NCI-H526 (cell line): ENCODE data around the gene TRIM9.
"Not testable (repeated sequence)": the region's sequence is repeated elsewhere in the genome, so short reads cannot be mapped to it uniquely, and the experiment has no call there.

Experiments used
- DNase-seq, 2 experiments: peaks; one replicate each; lab custom pipeline; 2025; lab: John Stamatoyannopoulos, UW

The TRIM9 gene

GRCh38 chr14:51004801-51005526 lies 89.9 kb downstream of the TRIM9 start:
- DNase-seq = no peak

- no peak for DNase-seq
These were observed 90.5 kb downstream of the TRIM9 start for GRCh38 chr14:51004352-51004800.

DNA sequence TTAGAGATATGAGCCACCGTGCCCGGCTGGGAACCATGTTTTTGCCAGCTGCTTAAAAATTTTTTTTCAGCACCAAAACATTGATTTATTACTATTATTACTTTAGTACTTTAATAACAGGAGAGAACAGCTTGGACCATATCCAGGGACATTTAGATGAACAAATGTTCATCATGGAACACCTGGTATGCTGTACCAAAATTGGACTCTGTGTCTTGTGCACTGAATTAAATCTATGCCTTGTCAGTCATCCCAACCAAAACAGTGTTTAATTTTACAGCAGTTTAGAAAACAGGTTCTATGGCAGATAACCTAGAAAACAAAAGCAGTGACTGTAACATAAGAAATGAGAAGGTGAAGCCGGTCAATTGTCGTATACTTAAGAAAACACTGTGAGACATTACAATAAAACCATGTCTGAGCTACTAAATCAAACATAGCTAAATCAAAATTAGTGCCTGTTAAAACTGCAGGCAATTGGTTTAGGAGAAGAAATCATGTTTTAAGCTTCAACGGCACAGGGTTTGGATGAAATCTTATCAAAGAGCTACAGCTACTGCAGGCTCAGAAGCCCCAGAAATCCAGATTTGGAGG lies 92.4 kb downstream of the TRIM9 start:
- no peak for DNase-seq

DNA sequence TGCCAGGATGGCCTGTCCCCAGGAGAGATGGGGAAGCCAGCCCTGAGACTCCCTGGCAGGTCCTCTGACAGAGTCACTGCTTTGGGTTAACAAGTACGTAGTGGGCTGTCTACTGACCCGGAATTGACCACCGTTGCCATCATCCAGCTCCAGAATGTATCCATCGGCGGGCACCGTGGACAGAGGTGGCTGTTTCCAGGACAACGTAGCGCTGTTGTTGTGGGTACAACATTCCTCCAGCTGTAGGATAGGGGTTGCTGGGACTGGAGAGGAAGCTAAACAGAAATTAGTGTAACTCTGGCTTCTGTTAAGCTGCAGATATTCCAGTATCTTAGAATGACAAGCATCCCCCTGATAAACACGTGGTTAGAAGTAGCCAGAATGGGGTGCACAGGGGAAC lies 94.3 kb downstream of the TRIM9 start:
- DNase-seq = no peak

DNA sequence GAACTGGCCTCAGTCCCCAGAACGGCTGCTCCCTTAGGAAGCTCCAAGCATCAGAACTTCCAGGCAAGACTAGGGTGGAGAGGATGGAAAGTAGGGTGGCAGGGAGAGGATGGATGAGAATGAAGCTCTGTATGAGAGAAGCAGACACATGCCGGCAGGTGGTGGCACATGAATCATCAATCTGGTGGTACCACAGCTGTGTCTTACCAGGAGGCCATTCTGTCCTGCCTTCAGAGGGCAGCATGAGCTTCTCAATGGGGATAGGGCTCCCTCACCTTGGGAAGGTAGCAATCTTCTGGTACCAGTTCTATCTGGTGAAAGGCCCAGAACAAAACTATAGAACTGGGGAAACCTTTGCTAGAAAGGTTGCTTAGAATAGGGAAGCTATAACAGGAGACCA lies 95.2 kb downstream of the TRIM9 start:
- peak in 1 of 2 experiments; percentile 14 for DNase-seq

DNA sequence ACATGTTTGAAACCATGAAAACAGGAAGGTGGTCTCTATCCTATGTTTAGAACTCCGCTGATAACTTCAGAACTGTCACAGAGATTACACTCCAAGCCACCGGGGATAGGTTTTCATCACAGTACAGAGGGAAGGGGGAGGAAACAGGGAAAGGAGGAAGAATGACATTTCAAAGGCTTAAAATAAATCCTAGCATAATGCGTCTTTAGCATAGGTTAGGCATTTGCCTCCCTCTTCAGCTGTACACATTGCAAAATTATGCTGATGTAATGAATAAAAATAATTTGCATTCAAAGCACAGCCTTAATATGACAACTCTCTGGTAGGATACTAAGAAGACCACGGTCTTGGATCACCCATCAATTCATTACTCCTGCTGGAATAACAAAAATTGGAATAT lies 96.3 kb downstream of the TRIM9 start:
- peak; percentile 3 to 4 for DNase-seq

DNA sequence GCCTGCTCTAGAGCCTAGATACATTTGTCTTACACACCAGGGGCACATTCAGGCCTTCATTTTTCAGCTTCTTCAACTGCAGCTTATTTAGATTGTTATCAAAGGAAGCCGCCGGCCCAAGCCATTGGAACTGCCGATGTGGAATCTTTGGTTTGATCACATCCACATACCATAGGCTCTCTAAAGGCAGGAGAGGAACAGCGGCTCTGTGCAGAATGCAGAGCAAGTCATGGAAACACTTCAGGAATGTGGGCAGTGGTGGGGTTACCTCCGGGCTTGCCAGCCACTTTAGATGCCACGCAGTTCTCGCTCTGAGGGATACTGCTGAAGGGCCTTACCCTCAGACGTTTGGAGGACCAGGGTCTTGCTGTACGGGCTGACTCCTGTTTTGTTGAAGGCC lies 97.2 kb downstream of the TRIM9 start:
- no peak for DNase-seq

DNA sequence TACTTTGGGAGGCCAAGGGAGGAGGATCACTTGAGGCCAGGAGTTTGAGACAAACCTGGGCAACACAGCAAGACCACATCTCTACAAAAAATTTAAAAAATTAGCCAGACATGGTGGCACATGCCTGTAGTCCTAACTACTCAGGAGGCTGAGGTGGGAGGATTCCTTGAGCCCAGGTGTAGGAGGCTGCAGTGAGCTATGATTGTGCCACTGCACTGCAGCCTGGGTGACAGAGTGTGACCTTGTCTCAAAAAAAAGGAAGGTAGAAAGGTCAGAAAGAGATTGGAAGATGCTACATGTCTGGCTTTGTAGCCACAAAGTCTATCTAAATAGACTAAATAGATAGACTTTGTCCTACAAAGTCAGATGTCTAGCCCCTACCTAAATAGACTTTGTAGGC lies 100.7 kb downstream of the TRIM9 start:
- not testable (repeated sequence) for DNase-seq

DNA sequence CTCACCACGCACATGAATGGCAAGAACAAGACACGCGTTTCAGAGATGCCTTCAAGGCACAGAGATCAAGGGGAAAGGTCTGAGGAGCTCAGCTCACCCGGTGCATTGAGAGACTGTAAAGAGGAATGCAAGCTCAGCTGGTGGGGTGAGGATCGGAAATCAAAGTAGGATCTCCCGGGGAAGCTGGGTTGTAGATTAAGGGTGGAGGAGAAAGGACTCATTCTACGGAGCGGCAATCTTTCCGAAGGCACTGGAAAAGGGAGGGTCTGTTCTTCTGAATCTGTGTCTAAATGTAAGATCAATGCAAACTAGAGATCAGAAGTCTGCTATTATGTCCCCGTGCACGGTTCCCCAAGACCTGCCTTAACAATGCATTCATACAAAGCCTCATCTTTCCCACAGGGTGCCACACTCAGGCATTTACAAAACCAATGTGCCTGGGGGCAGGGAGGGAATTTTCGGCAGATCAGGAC lies 109.0 kb downstream of the TRIM9 start:
- DNase-seq = no peak

GRCh38 chr14:50985124-50985858 lies 109.6 kb downstream of the TRIM9 start:
- DNase-seq = no peak

- no peak for DNase-seq
These were observed 110.7 kb downstream of the TRIM9 start for GRCh38 chr14:50984036-50984710.

GRCh38 chr14:50979941-50980850 lies 114.7 kb downstream of the TRIM9 start:
- DNase-seq = no peak

GRCh38 chr14:50978888-50979287 lies 116.0 kb downstream of the TRIM9 start:
- no peak for DNase-seq

- no peak for DNase-seq
These were observed 116.4 kb downstream of the TRIM9 start for GRCh38 chr14:50978529-50978871.

DNA sequence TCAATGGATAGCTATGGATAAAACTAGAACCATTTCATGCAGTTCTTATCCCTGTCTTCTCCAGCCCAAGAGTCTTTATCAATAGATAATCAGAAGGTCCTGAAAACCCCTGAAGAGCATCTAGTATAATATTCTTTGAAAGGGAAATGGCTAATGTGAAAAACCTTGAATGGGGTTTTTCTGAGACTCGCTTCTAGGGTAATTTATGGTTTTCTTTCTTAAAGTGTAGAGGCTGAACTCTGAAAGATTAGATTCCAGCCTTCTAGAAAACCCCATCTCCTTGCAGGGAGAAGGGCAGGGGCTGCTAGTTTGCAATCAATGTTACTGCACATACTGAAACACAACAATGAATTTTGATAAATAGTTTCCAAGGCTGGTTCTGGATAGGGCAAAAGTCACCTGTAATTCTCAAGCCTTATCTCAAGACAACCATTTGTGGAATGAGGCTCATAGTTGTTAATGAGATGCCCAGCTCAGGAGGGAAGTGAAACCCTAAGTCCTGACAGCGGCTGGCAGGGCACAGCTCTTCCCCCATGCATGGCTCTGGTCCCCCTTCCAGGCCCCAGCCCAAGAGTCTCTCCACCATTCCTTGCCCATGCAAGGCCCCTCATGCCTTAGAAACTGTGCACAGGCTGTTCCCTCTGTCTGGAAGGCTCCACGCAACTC lies 116.9 kb downstream of the TRIM9 start:
- no peak for DNase-seq

- DNase-seq = no peak
These were observed 120.8 kb downstream of the TRIM9 start for GRCh38 chr14:50974118-50974517.

GRCh38 chr14:50972734-50973133 lies 122.2 kb downstream of the TRIM9 start:
- DNase-seq = no peak

- DNase-seq = peak; percentile 7 to 10
These were observed 123.8 kb downstream of the TRIM9 start for GRCh38 chr14:50970886-50971781.

GRCh38 chr14:50967790-50968189 lies 127.1 kb downstream of the TRIM9 start:
- no peak for DNase-seq

- DNase-seq = no peak
These were observed 127.8 kb downstream of the TRIM9 start for GRCh38 chr14:50967103-50967502.
